ENCODE results near the gene IGIP.
"Not testable (repeated sequence)": the region's sequence is repeated elsewhere in the genome, so short reads cannot be mapped to it uniquely, and the experiment has no call there.

IGIP gene

DNA sequence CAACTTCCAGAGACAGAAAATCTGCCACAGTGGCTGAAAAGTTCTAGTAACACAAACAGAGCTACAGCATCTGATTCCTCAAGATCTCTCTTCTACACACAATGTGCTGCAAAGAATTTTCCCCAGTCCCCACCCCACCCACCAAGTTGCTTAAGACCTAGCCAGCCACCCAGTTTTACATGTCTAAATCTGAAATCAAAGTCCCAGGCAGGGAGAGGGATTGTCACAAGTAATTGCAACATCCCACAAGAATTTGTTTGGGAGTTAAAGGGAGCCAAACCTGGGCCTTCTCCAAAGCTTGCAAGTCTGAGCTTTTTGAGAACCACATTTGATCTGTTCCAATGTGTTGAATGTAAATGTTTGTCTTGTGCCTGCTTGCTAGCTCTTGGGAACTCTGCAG is 15.5 kb downstream of the IGIP start:
- no peak for DNase-seq (ENCODE audit: low read depth, low spot score)

DNA sequence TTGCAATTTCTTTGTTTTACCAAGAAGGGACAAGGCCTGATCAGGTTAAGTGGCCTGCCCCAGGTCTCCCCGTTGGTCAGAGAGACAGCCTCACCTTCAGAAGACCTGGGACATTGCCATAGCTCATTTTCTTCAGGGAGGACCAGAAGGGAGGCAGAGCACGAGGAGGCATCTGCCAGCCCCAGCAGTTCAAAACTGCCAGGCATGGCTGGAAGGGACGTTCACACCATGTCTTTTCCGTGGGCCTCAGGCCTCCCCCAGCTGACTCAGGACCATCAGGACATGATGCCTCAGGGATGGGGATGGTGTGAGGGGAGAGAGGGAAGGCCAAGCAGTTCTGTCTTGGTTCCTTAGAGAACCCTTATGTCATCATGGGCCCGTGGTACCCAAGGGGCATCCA is 16.5 kb downstream of the IGIP start:
- no peak for DNase-seq (ENCODE audit: low read depth, low spot score)

GRCh38 chr5:140142856-140143255 is 17.1 kb downstream of the IGIP start:
- no peak for DNase-seq (ENCODE audit: low read depth, low spot score)

- DNase-seq (ENCODE audit: low read depth, low spot score): no peak
These were observed 18.0 kb downstream of the IGIP start for GRCh38 chr5:140143521-140144258.

- no peak for DNase-seq (ENCODE audit: low read depth, low spot score)
These were observed 19.5 kb downstream of the IGIP start for GRCh38 chr5:140145256-140145655.

- peak; percentile 9 for DNase-seq (ENCODE audit: low read depth, low spot score)
These were observed 20.2 kb downstream of the IGIP start for GRCh38 chr5:140145818-140146522.

DNA sequence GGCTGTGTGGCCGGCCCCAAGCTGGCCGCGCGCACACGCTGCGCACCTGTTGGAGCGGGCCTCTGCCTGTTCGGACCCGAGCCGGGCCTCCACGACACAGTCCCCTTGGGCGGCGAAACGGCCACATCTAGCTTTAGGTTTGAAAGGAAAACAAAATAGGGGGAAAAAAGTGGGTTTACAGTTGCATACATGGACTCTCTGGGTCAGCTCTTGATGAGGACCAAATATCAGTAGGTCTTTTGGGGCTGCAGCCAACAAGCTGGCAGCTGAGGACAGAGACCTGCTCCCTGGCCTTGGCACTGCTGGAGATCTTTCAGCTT is 20.7 kb downstream of the IGIP start:
- DNase-seq (ENCODE audit: low read depth, low spot score): no peak

DNA sequence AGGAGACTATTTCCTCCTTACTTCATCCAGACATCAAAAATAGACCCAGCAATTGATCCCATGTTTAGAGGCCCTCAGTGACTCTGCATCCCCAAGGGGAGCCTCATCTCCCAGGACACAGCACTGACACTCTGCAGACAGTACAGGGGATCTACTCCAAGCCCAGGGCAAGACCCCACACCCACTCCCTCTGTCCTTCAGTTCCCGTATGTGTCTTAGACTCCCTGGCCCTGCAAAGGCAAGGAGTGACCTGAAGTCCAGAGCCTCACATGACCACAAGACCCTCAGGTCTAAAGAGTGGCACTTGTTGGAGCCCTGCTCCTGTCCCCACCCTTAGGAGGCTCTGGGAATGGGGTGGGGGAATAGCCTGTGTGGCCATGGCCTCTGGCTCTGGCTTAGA is 21.7 kb downstream of the IGIP start:
- DNase-seq (ENCODE audit: low read depth, low spot score): no peak

- no peak for DNase-seq (ENCODE audit: low read depth, low spot score)
These were observed 22.8 kb downstream of the IGIP start for GRCh38 chr5:140148508-140148907.

- DNase-seq (ENCODE audit: low read depth, low spot score): no peak
These were observed 24.5 kb downstream of the IGIP start for GRCh38 chr5:140150201-140150600.

DNA sequence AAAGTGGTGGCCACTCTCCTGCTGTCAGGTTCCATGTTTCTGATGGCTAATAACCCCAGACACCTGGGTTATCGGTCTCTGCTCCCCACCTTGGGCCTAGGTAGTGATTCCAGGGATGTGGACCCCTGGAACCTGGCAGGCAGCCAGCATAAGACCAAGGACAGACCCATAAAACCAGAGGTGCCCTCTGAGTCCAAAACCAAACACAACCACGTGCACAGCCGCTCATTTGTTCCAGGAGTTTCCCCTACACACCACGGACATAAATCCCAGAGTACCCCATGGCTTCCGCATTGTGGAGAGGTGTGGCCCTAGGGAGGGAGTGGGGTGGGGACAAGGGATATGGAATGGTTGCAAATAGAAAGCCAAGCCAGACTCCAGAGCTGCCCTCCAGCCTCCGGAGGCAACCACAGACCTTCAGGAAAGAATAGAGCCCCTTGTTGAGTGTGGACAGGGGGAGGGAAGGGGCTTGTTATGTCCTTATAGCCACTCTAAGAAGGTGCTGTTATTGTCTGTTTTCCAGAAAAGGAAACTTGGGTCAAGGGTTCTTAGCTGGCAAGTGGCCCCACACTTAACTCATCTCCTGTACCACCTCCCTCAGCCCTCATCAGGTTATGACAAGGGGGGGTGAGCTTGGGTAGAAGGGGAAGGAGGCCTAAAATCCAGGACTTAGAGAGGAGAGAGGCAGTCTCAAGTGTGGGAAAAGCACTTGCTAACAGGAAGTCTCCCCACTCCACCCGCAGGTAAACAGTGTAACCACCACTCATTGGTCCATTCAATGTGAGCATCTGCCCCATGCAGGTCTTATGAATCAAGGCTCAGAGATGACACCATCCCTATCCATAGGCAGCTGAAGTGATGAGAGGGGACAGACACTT is 25.6 kb downstream of the IGIP start:
- no peak for DNase-seq (ENCODE audit: low read depth, low spot score)

DNA sequence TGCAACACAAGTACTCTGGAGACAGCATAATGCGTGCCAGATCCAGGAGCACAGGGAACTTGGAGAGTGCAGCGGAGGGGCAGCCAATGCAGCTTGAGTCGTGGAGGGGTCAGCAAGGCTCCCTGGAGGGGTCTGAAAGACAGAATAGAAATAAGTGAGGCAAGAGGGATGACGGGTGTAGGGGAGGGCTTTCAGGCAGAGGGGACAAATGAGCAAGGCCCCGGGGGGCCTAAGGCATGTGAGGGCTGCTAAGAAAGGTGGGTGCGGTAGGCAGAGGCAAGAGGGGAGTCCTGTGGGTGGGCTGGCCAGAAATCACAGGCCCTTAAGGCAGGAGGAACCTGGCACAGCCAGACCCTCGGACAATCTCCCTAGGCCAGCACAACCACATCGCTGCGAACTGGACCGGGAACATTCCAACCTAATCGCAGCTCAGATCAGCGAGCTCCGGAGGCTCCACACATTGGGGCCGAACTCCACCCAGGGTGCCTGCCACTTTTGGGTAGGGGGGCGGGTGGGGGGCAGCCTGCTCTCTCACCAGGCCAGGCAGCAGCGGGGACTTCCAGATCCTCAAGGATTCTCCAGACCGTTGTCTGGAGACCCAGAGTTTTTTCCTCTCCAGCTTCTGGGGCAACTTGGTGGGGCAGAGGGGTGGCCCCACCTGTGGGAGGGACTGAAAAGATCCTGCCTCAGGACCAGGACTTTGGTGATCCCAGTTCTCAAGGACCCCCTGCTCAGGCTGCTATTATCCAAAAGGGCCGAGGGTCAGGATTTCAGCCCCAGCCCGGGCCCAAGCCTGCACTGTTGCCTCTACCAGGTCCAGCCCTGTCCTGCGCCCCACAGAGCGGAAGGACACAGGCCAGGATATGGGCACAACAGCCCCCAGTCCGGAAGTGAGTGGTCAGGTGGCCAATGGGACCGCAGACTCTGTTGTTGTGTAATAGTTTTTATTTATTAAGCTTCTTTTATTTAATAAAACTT is 26.6 kb downstream of the IGIP start:
- no peak for DNase-seq (ENCODE audit: low read depth, low spot score)

DNA sequence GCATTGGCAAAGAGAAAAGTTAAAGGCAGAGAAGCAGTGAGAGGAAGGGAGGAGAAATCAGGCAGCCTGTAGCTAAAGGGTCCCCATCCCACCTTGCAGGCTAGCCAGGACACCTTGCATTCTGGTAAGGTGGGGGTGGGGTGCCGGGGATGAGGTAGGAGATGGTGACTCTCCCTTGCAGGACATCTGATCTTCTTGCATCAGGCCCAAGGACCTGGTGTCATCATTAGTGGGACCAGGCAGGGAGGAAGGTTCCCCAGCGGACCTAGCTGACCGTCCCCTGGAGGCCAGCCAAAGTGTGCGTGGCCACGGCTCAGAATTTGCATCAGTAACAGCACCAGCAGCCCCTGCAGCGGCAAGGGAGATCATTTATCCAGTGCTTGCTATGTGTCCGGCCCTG is 27.5 kb downstream of the IGIP start:
- no peak for DNase-seq (ENCODE audit: low read depth, low spot score)

- DNase-seq (ENCODE audit: low read depth, low spot score): no peak
These were observed 28.2 kb downstream of the IGIP start for GRCh38 chr5:140153905-140154304.

DNA sequence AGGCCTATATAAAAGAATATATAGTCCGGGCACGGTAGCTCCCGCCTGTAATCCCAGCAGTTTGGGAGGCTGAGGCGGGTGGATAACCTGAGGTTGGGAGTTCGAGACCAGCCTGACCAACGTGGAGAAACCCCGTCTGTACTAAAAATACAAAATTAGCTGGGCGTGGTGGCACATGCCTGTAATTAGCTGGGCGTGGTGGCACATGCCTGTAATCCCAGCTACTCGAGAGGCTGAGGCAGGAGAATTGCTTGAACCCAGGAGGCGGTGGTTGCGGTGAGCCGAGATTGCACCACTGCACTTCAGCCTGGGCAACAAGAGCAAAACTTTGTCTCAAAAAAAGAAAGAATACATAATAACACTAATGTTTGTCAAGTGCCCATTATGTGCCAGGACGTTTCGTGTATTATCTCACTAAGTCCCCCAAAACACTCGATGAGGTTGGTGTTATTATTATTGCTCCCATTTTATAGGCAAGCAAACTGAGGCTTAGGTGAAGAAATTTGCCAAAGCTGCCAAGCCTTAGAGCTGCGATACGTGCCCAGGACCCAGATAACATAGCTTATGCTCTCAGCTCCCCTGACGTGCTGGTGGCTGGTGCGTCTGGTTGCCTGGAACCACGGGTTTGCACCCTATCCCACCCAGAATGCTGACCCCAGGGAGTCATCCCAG is 29.1 kb downstream of the IGIP start:
- DNase-seq (ENCODE audit: low read depth, low spot score): not testable (repeated sequence)

- peak; percentile 71 for DNase-seq (ENCODE audit: low read depth, low spot score)
These were observed 31.5 kb downstream of the IGIP start for GRCh38 chr5:140157032-140157781.

DNA sequence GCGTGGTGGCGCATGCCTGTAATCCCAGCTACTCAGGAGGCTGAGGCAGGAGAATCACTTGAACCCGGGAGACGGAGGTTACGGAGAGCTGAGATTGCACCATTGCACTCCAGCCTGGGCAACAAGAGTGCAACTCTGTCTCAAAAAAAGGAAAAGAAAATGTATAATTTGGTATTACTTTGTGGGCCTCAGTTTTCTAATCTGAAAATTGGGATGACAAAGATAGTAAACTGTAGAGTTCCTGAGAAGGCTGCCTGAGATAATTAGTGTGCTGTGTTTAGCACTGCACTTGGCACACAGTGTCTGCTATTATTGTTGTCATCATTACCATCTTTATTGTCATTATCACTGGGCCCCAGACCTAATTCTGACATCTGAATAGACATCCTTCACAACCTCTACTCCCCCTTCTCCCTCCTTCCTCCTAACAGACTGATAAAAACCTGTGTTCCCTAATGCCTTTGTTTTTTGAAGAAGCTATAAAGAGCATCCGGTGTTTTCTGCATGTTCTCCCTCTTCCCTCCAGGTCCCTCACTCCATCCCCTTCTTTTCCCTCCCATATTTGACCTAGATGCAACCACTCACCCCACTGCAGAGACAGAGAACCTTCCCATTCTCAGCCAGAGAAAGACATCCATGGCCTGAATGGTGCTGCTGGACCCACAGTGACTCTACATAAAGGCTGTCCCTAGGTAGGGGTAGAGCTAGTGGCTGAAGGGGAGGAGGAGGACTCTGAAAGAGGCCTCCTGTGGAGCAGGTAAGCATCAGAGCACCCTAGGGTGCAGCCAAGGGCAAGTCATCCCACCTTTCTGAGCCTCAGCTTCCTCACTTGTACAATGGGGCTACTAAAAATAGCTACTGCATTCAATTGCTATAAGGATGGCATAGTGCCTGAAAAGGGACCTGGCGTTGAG is 33.5 kb downstream of the IGIP start:
- no peak for DNase-seq (ENCODE audit: low read depth, low spot score)

DNA sequence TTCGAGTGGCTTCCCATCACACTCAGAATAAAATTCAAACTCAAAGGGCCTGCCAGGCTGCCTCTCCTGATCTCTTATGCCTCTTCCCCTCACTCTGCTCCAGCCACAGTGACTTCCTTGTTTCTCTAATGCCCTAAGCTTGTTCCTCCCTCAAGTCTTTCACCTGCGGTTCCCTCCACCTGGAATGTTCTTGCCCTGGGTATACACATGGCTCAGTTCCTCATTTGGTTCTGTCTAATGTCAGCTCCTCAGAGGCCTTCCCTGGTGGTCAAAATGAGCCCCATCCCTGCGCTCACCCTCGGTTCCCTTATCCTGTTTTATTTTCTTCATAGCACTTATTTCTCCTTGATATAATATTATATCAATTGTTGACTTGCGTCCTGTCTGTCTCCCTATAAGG is 36.5 kb downstream of the IGIP start:
- DNase-seq (ENCODE audit: low read depth, low spot score): no peak

DNA sequence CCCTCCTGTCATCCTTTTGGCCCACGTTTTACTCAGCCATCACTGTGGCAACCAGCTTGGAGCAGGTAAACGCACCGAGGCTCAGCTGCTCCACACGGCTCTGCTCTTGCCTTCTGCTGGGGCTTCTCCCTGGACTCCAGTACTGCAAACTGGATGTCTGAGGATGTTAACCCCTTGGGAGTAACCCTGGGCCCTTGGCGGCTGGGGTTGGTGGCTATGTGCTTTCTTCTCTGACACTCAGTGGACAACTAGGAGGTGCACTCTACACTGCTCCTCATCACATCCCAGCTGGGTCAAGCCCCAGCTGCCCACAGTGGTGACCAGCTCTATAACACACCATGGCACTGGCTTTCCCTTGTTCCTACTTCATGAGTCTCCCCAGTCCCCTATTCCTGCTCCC is 37.0 kb downstream of the IGIP start:
- no peak for DNase-seq (ENCODE audit: low read depth, low spot score)
